Activated naive CD8-positive, alpha-beta T cell treated with anti-CD3 and anti-CD28 coated beads, Interleukin-2, amount 50 U/mL, for 24 hours (primary cell): ENCODE data around the gene ODAM.
"Not testable (repeated sequence)": the region's sequence is repeated elsewhere in the genome, so short reads cannot be mapped to it uniquely, and the experiment has no call there.

Experiments
- ATAC-seq: fragments of 150-1000 bp; cut with Tn5 transposase; one replicate; pipeline ENCODE4 v1.10.0; 2021
- DNase-seq: peaks from one replicate; pipeline ENCODE4 v3.0.0; 2021
- H3K27ac Mint-ChIP-seq: one replicate; pipeline ENCODE4 v1.8.0; 2021; ENCODE audit warnings: mild to moderate bottlenecking, mixed read lengths
- H3K27me3 Mint-ChIP-seq: one replicate; pipeline ENCODE4 v1.8.0; 2021; ENCODE audit warnings: mixed read lengths
- H3K36me3 Mint-ChIP-seq: one replicate; pipeline ENCODE4 v1.8.0; 2021; ENCODE audit warnings: low read depth, mixed read lengths
- H3K4me1 Mint-ChIP-seq: one replicate; pipeline ENCODE4 v1.8.0; 2021; ENCODE audit warnings: mixed read lengths
- H3K4me3 Mint-ChIP-seq: one replicate; pipeline ENCODE4 v1.8.0; 2021; ENCODE audit warnings: mild to moderate bottlenecking, moderate library complexity, mixed read lengths
- H3K9me3 Mint-ChIP-seq: one replicate; pipeline ENCODE4 v1.8.0; 2021; ENCODE audit warnings: mixed read lengths

The ODAM gene

GRCh38 chr4:70192895-70193294 is 2.6 kb upstream of the ODAM start:
- no peak overlapping the region for H3K27ac Mint-ChIP-seq
- no peak for ATAC-seq
- H3K27me3 Mint-ChIP-seq = no peaks in the 10 kb centered on the region
- no peaks in the 10 kb centered on the region for H3K36me3 Mint-ChIP-seq
- DNase-seq = no peak
- H3K9me3 Mint-ChIP-seq = no peaks in the 10 kb centered on the region
- H3K4me1 Mint-ChIP-seq = no peaks in the 10 kb centered on the region
- H3K4me3 Mint-ChIP-seq = no peak overlapping the region

GRCh38 chr4:70196857-70197256 is 1.3 kb downstream of the ODAM start:
- Mint-ChIP-seq H3K36me3 (no peaks in the 10 kb centered on the region), H3K4me3 (no peak overlapping the region), H3K27me3 (no peaks in the 10 kb centered on the region), H3K27ac (no peak overlapping the region), H3K9me3 (no peaks in the 10 kb centered on the region), H3K4me1 (no peaks in the 10 kb centered on the region)
- DNase-seq (no peak), ATAC-seq (no peak)

- no peaks in the 10 kb centered on the region for H3K9me3 Mint-ChIP-seq
These were observed 2.3 kb downstream of the ODAM start for GRCh38 chr4:70197842-70198241.

GRCh38 chr4:70203601-70204000 is 8.1 kb downstream of the ODAM start:
- no peaks in the 10 kb centered on the region for H3K4me1 Mint-ChIP-seq
- no peaks in the 10 kb centered on the region for H3K27me3 Mint-ChIP-seq
- ATAC-seq = no peak
- H3K36me3 Mint-ChIP-seq = no peaks in the 10 kb centered on the region
- DNase-seq = no peak
- H3K9me3 Mint-ChIP-seq = peaks cover 3% of the 10 kb centered on the region
- no peak overlapping the region for H3K4me3 Mint-ChIP-seq
- H3K27ac Mint-ChIP-seq = no peak overlapping the region

More at GRCh38 chr4:70197842-70198241, 2.3 kb downstream of the ODAM start:
- H3K27ac Mint-ChIP-seq = no peak overlapping the region
- H3K36me3 Mint-ChIP-seq = no peaks in the 10 kb centered on the region
- H3K27me3 Mint-ChIP-seq = no peaks in the 10 kb centered on the region
- DNase-seq = no peak
- H3K4me3 Mint-ChIP-seq = no peak overlapping the region
- no peak for ATAC-seq
- H3K4me1 Mint-ChIP-seq = no peaks in the 10 kb centered on the region

- not testable (repeated sequence) for ATAC-seq, H3K36me3 Mint-ChIP-seq
These were observed 17.2 kb downstream of the ODAM start for GRCh38 chr4:70212752-70213151.

GRCh38 chr4:70216109-70216508 is 20.6 kb downstream of the ODAM start:
- H3K4me1 Mint-ChIP-seq = not testable (repeated sequence)

More at GRCh38 chr4:70212752-70213151, 17.2 kb downstream of the ODAM start:
- not testable (repeated sequence) for H3K4me3 Mint-ChIP-seq, H3K27ac Mint-ChIP-seq, H3K4me1 Mint-ChIP-seq, DNase-seq, H3K27me3 Mint-ChIP-seq, H3K9me3 Mint-ChIP-seq

GRCh38 chr4:70216550-70216949 is 21.0 kb downstream of the ODAM start:
- not testable (repeated sequence) for DNase-seq, H3K36me3 Mint-ChIP-seq, H3K27ac Mint-ChIP-seq, H3K9me3 Mint-ChIP-seq, H3K4me1 Mint-ChIP-seq, ATAC-seq, H3K27me3 Mint-ChIP-seq, H3K4me3 Mint-ChIP-seq

More at GRCh38 chr4:70216109-70216508, 20.6 kb downstream of the ODAM start:
- not testable (repeated sequence) for H3K9me3 Mint-ChIP-seq, ATAC-seq, H3K27me3 Mint-ChIP-seq, H3K36me3 Mint-ChIP-seq, DNase-seq, H3K27ac Mint-ChIP-seq, H3K4me3 Mint-ChIP-seq

GRCh38 chr4:70221389-70221788 is 25.9 kb downstream of the ODAM start:
- not testable (repeated sequence) for DNase-seq, H3K9me3 Mint-ChIP-seq, ATAC-seq, H3K27me3 Mint-ChIP-seq, H3K27ac Mint-ChIP-seq, H3K4me1 Mint-ChIP-seq, H3K36me3 Mint-ChIP-seq, H3K4me3 Mint-ChIP-seq

GRCh38 chr4:70221818-70222217 is 26.3 kb downstream of the ODAM start:
- H3K9me3 Mint-ChIP-seq, ATAC-seq, H3K4me1 Mint-ChIP-seq, H3K27me3 Mint-ChIP-seq, H3K27ac Mint-ChIP-seq, DNase-seq, H3K4me3 Mint-ChIP-seq, H3K36me3 Mint-ChIP-seq: not testable (repeated sequence)

GRCh38 chr4:70225824-70226223 is 30.3 kb downstream of the ODAM start, which contains the start of gene FDCSP:
FDCSP (plus strand) TSS chr4:70226124; CDS start chr4:70231195, 5,071 bp downstream.
- no peak within 1 kb of the TSS for H3K4me3 Mint-ChIP-seq
- no peaks in the 10 kb centered on the region for H3K9me3 Mint-ChIP-seq
- H3K36me3 Mint-ChIP-seq = no peaks in the 10 kb centered on the region
- no peak for DNase-seq
- no peaks in the 10 kb centered on the region for H3K27me3 Mint-ChIP-seq
- H3K27ac Mint-ChIP-seq = no peak within 1 kb of the TSS
- no peak for ATAC-seq
- H3K4me1 Mint-ChIP-seq = no peaks in the 10 kb centered on the region

- Mint-ChIP-seq H3K4me1 (no peaks in the 10 kb centered on the region), H3K9me3 (no peaks in the 10 kb centered on the region), H3K4me3 (no peak overlapping the region), H3K27ac (no peak overlapping the region), H3K36me3 (no peaks in the 10 kb centered on the region), H3K27me3 (no peaks in the 10 kb centered on the region)
- no peak for ATAC-seq
- no peak for DNase-seq
These were observed 40.6 kb downstream of the ODAM start for GRCh38 chr4:70236125-70236524.

- Mint-ChIP-seq H3K9me3 (no peaks in the 10 kb centered on the region), H3K36me3 (no peaks in the 10 kb centered on the region), H3K4me1 (no peaks in the 10 kb centered on the region), H3K27me3 (no peaks in the 10 kb centered on the region), H3K4me3 (no peak overlapping the region), H3K27ac (no peak overlapping the region)
- DNase-seq = no peak
- ATAC-seq = no peak
These were observed 43.8 kb downstream of the ODAM start for GRCh38 chr4:70239131-70239883.

- Mint-ChIP-seq H3K4me3 (no peak overlapping the region), H3K36me3 (no peaks in the 10 kb centered on the region), H3K9me3 (no peaks in the 10 kb centered on the region), H3K27me3 (no peaks in the 10 kb centered on the region), H3K27ac (no peak overlapping the region), H3K4me1 (no peaks in the 10 kb centered on the region)
- DNase-seq (no peak), ATAC-seq (no peak)
These were observed 44.5 kb downstream of the ODAM start for GRCh38 chr4:70239884-70240591.

- H3K27me3 Mint-ChIP-seq, DNase-seq, H3K4me1 Mint-ChIP-seq, H3K4me3 Mint-ChIP-seq, H3K9me3 Mint-ChIP-seq, H3K36me3 Mint-ChIP-seq, H3K27ac Mint-ChIP-seq, ATAC-seq: not testable (repeated sequence)
These were observed 46.8 kb downstream of the ODAM start, which contains the start of gene CSN3 for GRCh38 chr4:70242297-70242696. CSN3 (plus strand) TSS chr4:70242597; CDS start chr4:70244820, 2,223 bp downstream.

GRCh38 chr4:70243091-70243490 is 47.6 kb downstream of the ODAM start:
- Mint-ChIP-seq H3K4me1 (no peaks in the 10 kb centered on the region), H3K9me3 (no peaks in the 10 kb centered on the region), H3K36me3 (no peaks in the 10 kb centered on the region), H3K4me3 (no peak overlapping the region), H3K27me3 (no peaks in the 10 kb centered on the region), H3K27ac (no peak overlapping the region)
- DNase-seq (no peak), ATAC-seq (no peak)
